ENCODE data around the gene INPP5J.

The INPP5J gene

DNA sequence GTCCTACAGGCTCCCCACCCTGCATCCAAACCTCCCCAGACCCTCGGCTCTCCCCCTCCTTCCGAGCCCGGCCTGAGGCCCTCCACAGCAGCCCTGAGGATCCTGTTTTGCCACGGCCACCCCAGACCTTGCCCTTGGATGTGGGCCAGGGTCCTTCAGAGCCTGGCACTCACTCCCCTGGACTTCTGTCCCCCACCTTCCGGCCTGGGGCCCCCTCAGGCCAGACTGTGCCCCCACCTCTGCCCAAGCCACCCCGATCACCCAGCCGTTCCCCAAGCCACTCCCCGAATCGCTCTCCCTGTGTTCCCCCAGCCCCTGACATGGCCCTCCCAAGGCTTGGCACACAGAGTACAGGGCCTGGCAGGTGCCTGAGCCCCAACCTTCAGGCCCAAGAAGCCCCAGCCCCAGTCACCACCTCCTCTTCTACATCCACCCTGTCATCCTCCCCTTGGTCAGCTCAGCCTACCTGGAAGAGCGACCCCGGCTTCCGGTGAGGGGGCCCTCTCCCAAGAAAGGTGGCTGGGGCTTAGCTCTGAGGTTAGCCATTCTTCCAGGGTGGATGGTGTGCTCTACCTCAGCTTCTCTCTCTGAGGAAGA, 2.9 kb downstream of the INPP5J start:
- Histone ChIP-seq H3K36me3 (ENCODE audit: control insufficient read depth, insufficient read depth, low read length) (no peaks in the 10 kb centered on the region), H3K27me3 (ENCODE audit: control insufficient read depth, insufficient read depth, low read length) (no peaks in the 10 kb centered on the region), H3K4me3 (ENCODE audit: low read length) (no peak overlapping the region), H3K9ac (ENCODE audit: low read length) (no peak overlapping the region), H3K27ac (ENCODE audit: low read depth, low read length) (no peak overlapping the region), H3K4me1 (ENCODE audit: control insufficient read depth, insufficient read depth, low read length) (peaks cover 9% of the 10 kb centered on the region)

DNA sequence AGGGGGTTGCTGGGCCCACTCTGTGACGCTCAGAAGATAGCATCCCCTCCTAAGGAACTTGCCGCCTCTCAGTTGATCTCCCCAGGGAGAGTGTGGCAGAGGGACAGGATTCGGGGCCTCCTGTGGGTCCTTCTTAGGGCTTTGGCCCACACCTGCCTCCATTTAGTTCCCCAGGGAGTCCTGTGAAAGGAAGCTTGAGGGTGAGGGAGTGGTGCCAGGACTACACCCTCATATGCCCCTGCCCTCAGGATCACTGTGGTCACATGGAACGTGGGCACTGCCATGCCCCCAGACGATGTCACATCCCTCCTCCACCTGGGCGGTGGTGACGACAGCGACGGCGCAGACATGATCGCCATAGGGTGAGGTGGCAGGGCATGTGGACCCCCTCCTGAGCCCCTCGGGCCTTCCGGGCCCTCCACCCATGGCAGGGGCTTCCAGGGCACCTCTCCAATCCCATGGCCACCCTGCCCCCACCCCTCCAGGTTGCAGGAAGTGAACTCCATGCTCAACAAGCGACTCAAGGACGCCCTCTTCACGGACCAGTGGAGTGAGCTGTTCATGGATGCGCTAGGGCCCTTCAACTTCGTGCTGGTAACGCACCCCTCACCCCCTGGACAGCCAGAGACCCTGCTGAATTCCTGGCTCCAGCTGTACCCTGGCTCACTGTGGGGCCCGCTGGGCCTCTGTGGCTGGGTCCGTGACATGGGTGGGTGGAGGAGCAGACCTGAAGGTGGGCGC, 3.5 kb downstream of the INPP5J start:
- Histone ChIP-seq H3K9ac (ENCODE audit: low read length) (no peak overlapping the region), H3K4me3 (ENCODE audit: low read length) (no peak overlapping the region), H3K36me3 (ENCODE audit: control insufficient read depth, insufficient read depth, low read length) (no peaks in the 10 kb centered on the region)

DNA sequence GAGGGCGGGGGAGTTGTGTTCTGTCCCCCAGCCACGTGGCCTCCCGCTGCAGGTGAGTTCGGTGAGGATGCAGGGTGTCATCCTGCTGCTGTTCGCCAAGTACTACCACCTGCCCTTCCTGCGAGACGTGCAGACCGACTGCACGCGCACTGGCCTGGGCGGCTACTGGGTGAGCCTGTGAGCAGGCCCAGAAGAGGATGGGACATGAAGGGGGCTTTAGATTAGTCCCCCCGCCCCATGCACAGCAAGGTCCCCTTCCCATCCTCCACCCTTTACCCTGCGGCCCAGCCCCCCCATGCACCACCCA, 4.1 kb downstream of the INPP5J start:
- Histone ChIP-seq H3K27ac (ENCODE audit: low read depth, low read length) (no peak overlapping the region), H3K27me3 (ENCODE audit: control insufficient read depth, insufficient read depth, low read length) (no peaks in the 10 kb centered on the region), H3K36me3 (ENCODE audit: control insufficient read depth, insufficient read depth, low read length) (no peaks in the 10 kb centered on the region), H3K4me1 (ENCODE audit: control insufficient read depth, insufficient read depth, low read length) (peaks cover 9% of the 10 kb centered on the region), H3K4me3 (ENCODE audit: low read length) (no peak overlapping the region), H3K9ac (ENCODE audit: low read length) (no peak overlapping the region)

More for the DNA sequence above, 3.5 kb downstream of the INPP5J start:
- Histone ChIP-seq H3K27me3 (ENCODE audit: control insufficient read depth, insufficient read depth, low read length) (no peaks in the 10 kb centered on the region), H3K4me1 (ENCODE audit: control insufficient read depth, insufficient read depth, low read length) (peaks cover 9% of the 10 kb centered on the region), H3K27ac (ENCODE audit: low read depth, low read length) (no peak overlapping the region)

DNA sequence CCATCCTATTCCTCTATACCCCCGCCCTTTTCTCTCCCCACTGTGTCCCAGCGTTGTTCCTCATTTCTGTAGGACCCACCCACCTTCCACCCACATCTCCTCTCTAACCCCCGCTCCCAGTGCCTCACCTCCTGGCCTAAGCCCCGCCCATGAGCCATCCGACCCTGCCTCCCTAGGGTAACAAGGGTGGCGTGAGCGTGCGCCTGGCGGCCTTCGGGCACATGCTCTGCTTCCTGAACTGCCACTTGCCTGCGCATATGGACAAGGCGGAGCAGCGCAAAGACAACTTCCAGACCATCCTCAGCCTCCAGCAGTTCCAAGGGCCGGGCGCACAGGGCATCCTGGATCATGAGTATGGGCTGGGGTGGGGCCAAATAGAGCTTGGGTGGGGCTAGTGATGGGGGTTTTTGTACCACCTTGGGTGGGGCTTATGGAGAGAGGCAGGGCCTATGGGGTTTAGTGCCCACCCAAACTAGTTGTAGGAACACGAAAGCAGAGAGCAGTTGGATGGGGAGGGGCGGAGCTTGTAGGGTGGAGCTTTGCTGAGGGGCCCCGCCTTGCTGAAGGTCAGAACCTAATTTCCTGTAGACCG, 4.5 kb downstream of the INPP5J start:
- Histone ChIP-seq H3K4me1 (ENCODE audit: control insufficient read depth, insufficient read depth, low read length) (peaks cover 7% of the 10 kb centered on the region), H3K9ac (ENCODE audit: low read length) (no peak overlapping the region), H3K36me3 (ENCODE audit: control insufficient read depth, insufficient read depth, low read length) (no peaks in the 10 kb centered on the region)

GRCh38 chr22:31128156-31128555, 5.4 kb downstream of the INPP5J start:
- Histone ChIP-seq H3K27me3 (ENCODE audit: control insufficient read depth, insufficient read depth, low read length) (no peaks in the 10 kb centered on the region), H3K4me3 (ENCODE audit: low read length) (no peak overlapping the region), H3K27ac (ENCODE audit: low read depth, low read length) (no peak overlapping the region), H3K36me3 (ENCODE audit: control insufficient read depth, insufficient read depth, low read length) (no peaks in the 10 kb centered on the region), H3K4me1 (ENCODE audit: control insufficient read depth, insufficient read depth, low read length) (peaks cover under 1% of the 10 kb centered on the region), H3K9ac (ENCODE audit: low read length) (no peak overlapping the region)

More for the DNA sequence above, 4.5 kb downstream of the INPP5J start:
- H3K27me3 ChIP-seq (ENCODE audit: control insufficient read depth, insufficient read depth, low read length) = no peaks in the 10 kb centered on the region
- H3K4me3 ChIP-seq (ENCODE audit: low read length) = no peak overlapping the region
- H3K27ac ChIP-seq (ENCODE audit: low read depth, low read length) = no peak overlapping the region

GRCh38 chr22:31130873-31131272, 8.1 kb downstream of the INPP5J start:
- no peak overlapping the region for H3K27ac ChIP-seq (ENCODE audit: low read depth, low read length)
- no peak overlapping the region for H3K9ac ChIP-seq (ENCODE audit: low read length)
- no peaks in the 10 kb centered on the region for H3K4me1 ChIP-seq (ENCODE audit: control insufficient read depth, insufficient read depth, low read length)
- peaks cover 4% of the 10 kb centered on the region for H3K36me3 ChIP-seq (ENCODE audit: control insufficient read depth, insufficient read depth, low read length)
- H3K27me3 ChIP-seq (ENCODE audit: control insufficient read depth, insufficient read depth, low read length) = no peaks in the 10 kb centered on the region
- no peak overlapping the region for H3K4me3 ChIP-seq (ENCODE audit: low read length)

GRCh38 chr22:31133911-31134310, 11.1 kb downstream of the INPP5J start:
- Histone ChIP-seq H3K4me1 (ENCODE audit: control insufficient read depth, insufficient read depth, low read length) (no peaks in the 10 kb centered on the region), H3K4me3 (ENCODE audit: low read length) (no peak overlapping the region), H3K27ac (ENCODE audit: low read depth, low read length) (no peak overlapping the region), H3K27me3 (ENCODE audit: control insufficient read depth, insufficient read depth, low read length) (no peaks in the 10 kb centered on the region), H3K36me3 (ENCODE audit: control insufficient read depth, insufficient read depth, low read length) (peaks cover 4% of the 10 kb centered on the region), H3K9ac (ENCODE audit: low read length) (no peak overlapping the region)

GRCh38 chr22:31134688-31135087, 11.9 kb downstream of the INPP5J start:
- no peak overlapping the region for H3K9ac ChIP-seq (ENCODE audit: low read length)
- H3K4me3 ChIP-seq (ENCODE audit: low read length) = no peak overlapping the region
- no peak overlapping the region for H3K27ac ChIP-seq (ENCODE audit: low read depth, low read length)
- no peaks in the 10 kb centered on the region for H3K4me1 ChIP-seq (ENCODE audit: control insufficient read depth, insufficient read depth, low read length)
- H3K36me3 ChIP-seq (ENCODE audit: control insufficient read depth, insufficient read depth, low read length) = peaks cover 4% of the 10 kb centered on the region
- no peaks in the 10 kb centered on the region for H3K27me3 ChIP-seq (ENCODE audit: control insufficient read depth, insufficient read depth, low read length)

DNA sequence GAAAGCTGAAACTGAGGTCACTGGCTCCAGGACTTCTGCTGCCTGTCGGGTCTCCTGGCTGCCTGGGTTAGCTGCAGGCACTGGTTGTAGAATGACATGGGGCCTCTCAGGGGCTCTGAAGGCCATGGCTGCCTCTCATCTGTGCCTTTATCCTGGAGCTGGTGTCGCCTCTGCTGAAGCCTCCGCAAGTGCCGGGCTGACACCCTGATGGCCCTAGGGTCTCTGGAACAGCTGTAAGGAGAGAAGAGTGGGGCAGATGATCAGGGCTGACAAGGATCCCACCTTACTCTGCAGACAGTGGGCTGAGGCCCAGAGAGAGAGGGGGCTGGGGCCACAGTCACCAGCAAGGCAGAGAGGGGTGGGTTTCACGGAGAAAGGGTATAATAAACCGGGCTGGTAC, 12.9 kb downstream of the INPP5J start:
- Histone ChIP-seq H3K27ac (ENCODE audit: low read depth, low read length) (no peak overlapping the region), H3K27me3 (ENCODE audit: control insufficient read depth, insufficient read depth, low read length) (no peaks in the 10 kb centered on the region), H3K4me3 (ENCODE audit: low read length) (no peak overlapping the region), H3K4me1 (ENCODE audit: control insufficient read depth, insufficient read depth, low read length) (no peaks in the 10 kb centered on the region), H3K9ac (ENCODE audit: low read length) (no peak overlapping the region), H3K36me3 (ENCODE audit: control insufficient read depth, insufficient read depth, low read length) (peaks cover 4% of the 10 kb centered on the region)

DNA sequence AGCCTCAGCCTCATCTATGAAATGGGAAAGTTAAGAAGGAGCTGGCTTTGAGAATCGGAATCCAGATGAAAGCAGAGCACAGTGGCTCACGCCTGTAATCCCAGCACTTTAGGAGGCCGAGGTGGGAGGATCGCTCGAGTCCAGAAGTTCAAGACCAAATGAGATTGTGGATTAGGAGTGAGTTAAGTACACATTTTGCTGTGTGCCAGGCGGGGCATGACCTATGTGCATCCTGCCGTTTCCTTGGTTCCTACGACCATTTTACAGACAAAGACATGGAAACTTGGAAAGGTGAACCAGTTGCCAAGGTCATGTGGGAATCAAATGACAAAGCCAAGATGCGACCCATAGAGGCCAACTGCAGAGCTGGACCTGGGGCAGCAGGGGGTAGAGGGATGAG, 13.4 kb downstream of the INPP5J start:
- no peaks in the 10 kb centered on the region for H3K4me1 ChIP-seq (ENCODE audit: control insufficient read depth, insufficient read depth, low read length)
- H3K27me3 ChIP-seq (ENCODE audit: control insufficient read depth, insufficient read depth, low read length) = no peaks in the 10 kb centered on the region
- H3K9ac ChIP-seq (ENCODE audit: low read length) = no peak overlapping the region
- no peak overlapping the region for H3K27ac ChIP-seq (ENCODE audit: low read depth, low read length)
- H3K36me3 ChIP-seq (ENCODE audit: control insufficient read depth, insufficient read depth, low read length) = peaks cover 4% of the 10 kb centered on the region
- no peak overlapping the region for H3K4me3 ChIP-seq (ENCODE audit: low read length)

- H3K4me3 ChIP-seq (ENCODE audit: low read length) = no peak overlapping the region
- no peaks in the 10 kb centered on the region for H3K27me3 ChIP-seq (ENCODE audit: control insufficient read depth, insufficient read depth, low read length)
- no peak overlapping the region for H3K9ac ChIP-seq (ENCODE audit: low read length)
These were observed 13.9 kb downstream of the INPP5J start for GRCh38 chr22:31136711-31137110.

GRCh38 chr22:31137721-31138120, 15.0 kb downstream of the INPP5J start:
- Histone ChIP-seq H3K9ac (ENCODE audit: low read length) (no peak overlapping the region), H3K4me3 (ENCODE audit: low read length) (no peak overlapping the region), H3K27me3 (ENCODE audit: control insufficient read depth, insufficient read depth, low read length) (no peaks in the 10 kb centered on the region), H3K27ac (ENCODE audit: low read depth, low read length) (no peak overlapping the region), H3K36me3 (ENCODE audit: control insufficient read depth, insufficient read depth, low read length) (peaks cover 4% of the 10 kb centered on the region), H3K4me1 (ENCODE audit: control insufficient read depth, insufficient read depth, low read length) (no peaks in the 10 kb centered on the region)

More at GRCh38 chr22:31136711-31137110, 13.9 kb downstream of the INPP5J start:
- no peak overlapping the region for H3K27ac ChIP-seq (ENCODE audit: low read depth, low read length)
- H3K4me1 ChIP-seq (ENCODE audit: control insufficient read depth, insufficient read depth, low read length) = no peaks in the 10 kb centered on the region
- H3K36me3 ChIP-seq (ENCODE audit: control insufficient read depth, insufficient read depth, low read length) = peaks cover 4% of the 10 kb centered on the region

DNA sequence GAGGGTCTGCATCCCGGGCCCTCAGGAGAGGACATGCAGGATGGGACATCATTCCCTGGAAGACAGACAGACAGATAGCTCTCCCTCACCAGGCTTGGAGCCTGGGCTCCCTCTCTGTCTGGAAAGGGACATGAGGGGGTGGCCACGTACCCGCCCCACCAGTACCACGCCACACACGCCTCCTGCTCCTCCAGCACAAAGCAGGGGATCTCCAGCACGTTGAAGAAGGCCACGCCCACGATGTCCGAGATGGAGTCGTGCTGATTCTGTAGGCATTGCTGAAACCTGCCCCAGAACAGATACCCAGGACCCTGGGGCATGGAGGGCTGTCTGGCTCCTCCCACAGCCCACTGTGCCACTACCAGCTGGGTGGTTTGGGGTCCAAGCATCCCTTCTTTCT, 15.4 kb downstream of the INPP5J start:
- no peak overlapping the region for H3K27ac ChIP-seq (ENCODE audit: low read depth, low read length)
- H3K4me3 ChIP-seq (ENCODE audit: low read length) = no peak overlapping the region
- H3K27me3 ChIP-seq (ENCODE audit: control insufficient read depth, insufficient read depth, low read length) = no peaks in the 10 kb centered on the region
- no peak overlapping the region for H3K9ac ChIP-seq (ENCODE audit: low read length)
- H3K4me1 ChIP-seq (ENCODE audit: control insufficient read depth, insufficient read depth, low read length) = no peaks in the 10 kb centered on the region
- peaks cover 4% of the 10 kb centered on the region for H3K36me3 ChIP-seq (ENCODE audit: control insufficient read depth, insufficient read depth, low read length)
